HEK293 (cell line): ENCODE data around the gene HPS4.

Source experiments
- BCL6B ChIP-seq: fragments of 450-650 bp; formaldehyde crosslinking; IDR thresholded peaks from 2 replicates; pipeline ENCODE4 v1.5.1; 2017; ENCODE audit warnings: missing biosample characterization, missing genetic modification characterization
- CTCF ChIP-seq: fragments of 450-650 bp; formaldehyde crosslinking; IDR thresholded peaks from 2 replicates; pipeline ENCODE4 v1.5.1; 2016; ENCODE audit warnings: missing biosample characterization, missing genetic modification characterization
- ZNF280D ChIP-seq: fragments of 450-650 bp; formaldehyde crosslinking; IDR thresholded peaks from 2 replicates; pipeline ENCODE4 v1.5.1; 2016; ENCODE audit warnings: missing biosample characterization, missing genetic modification characterization
- ZNF510 ChIP-seq: fragments of 450-650 bp; formaldehyde crosslinking; IDR thresholded peaks from 2 replicates; pipeline ENCODE4 v1.5.1; 2018; ENCODE audit warnings: mild to moderate bottlenecking, missing genetic modification characterization, missing biosample characterization; ENCODE audit not compliant: insufficient replicate concordance

GRCh38 chr22:26446808-26447515, 36.6 kb downstream of the HPS4 start:
- TF ChIP-seq CTCF (tag by site-specific recombination) (no peak), BCL6B (tag by site-specific recombination) (no peak), ZNF510 (no peak), ZNF280D (no peak)
